Right ventricle myocardium superior (tissue), 1 donor: ENCODE results near the gene TNIP3. TPM values are rescaled to one million over a fixed set of nuclear protein-coding genes. Genes with fewer than 3 reads are reported as not detected.
A peak's percentile ranks its signal among the peaks of the same experiment; 100 is the strongest.
"Not testable (repeated sequence)": the region's sequence is repeated elsewhere in the genome, so short reads cannot be mapped to it uniquely, and the experiment has no call there.

Experiments
- ATAC-seq: fragments of 200-7000 bp; cut with Tn5 transposase; one replicate; pipeline ENCODE4 v1.9.1; 2020; ENCODE audit warnings: mild to moderate bottlenecking; ENCODE audit not compliant: poor library complexity
- DNase-seq: peaks from one replicate; pipeline ENCODE4 v3.0.0-alpha.2; 2020
- intact Hi-C: fragments of 100-400 bp; cut with DNase I; formaldehyde crosslinking; loops from one replicate; pipeline ENCODE4 v1.11.2; 2022
- total RNA-seq: library from RNA; stranded (reverse); fragmentation: NEBNext Ultra II Directional; extraction: Animal tissue kit (Norgen Biotek cat#: 25700); gene quantifications from one replicate; pipeline ENCODE4 v1.2.1, GENCODE V29; 2021
- donor health status: DM: no; HTN: yes; CAD: no; lungs with severe emphysema.

TNIP3 gene
- total RNA-seq, 1 donor from 2014 or later, result not detected

- intact Hi-C loops, result no loop called here
- DNase-seq (no peak), ATAC-seq (no peak)
Observed at GRCh38 chr4:121182296-121182695, 18.2 kb upstream of the TNIP3 start.

- DNase-seq (no peak), ATAC-seq (no peak)
- intact Hi-C loops, result no loop called here
Observed at GRCh38 chr4:121181493-121181892, 17.4 kb upstream of the TNIP3 start.

GRCh38 chr4:121180558-121180957 lies 16.4 kb upstream of the TNIP3 start:
- no peak for ATAC-seq
- no peak for DNase-seq
- intact Hi-C loops, result no loop called here

GRCh38 chr4:121177246-121178137 lies 13.4 kb upstream of the TNIP3 start:
- no peak for DNase-seq
- intact Hi-C loops, result no loop called here
- no peak for ATAC-seq

GRCh38 chr4:121176082-121176934 lies 12.2 kb upstream of the TNIP3 start:
- DNase-seq, result no peak
- no peak for ATAC-seq
- intact Hi-C loops, result no loop called here

GRCh38 chr4:121171477-121171876 lies 7.4 kb upstream of the TNIP3 start:
- intact Hi-C loops, DNase-seq, ATAC-seq: not testable (repeated sequence)

- ATAC-seq (no peak), DNase-seq (no peak)
- intact Hi-C loops, result no loop called here
Observed at GRCh38 chr4:121168446-121169281, 4.5 kb upstream of the TNIP3 start.

- no peak for DNase-seq
- ATAC-seq, result no peak
- intact Hi-C loops, result no loop called here
Observed at GRCh38 chr4:121166976-121167375, 2.9 kb upstream of the TNIP3 start.

- no peak for DNase-seq
- intact Hi-C loops, result no loop called here
- no peak for ATAC-seq
Observed at GRCh38 chr4:121165206-121165605, 1.1 kb upstream of the TNIP3 start.

GRCh38 chr4:121156822-121157769 lies 7.0 kb downstream of the TNIP3 start:
- intact Hi-C loops, result no loop called here
- ATAC-seq (peak; percentile 69), DNase-seq (peak; percentile 53)

- ATAC-seq, result no peak
- intact Hi-C loops, result no loop called here
- no peak for DNase-seq
Observed at GRCh38 chr4:121155893-121156292, 8.2 kb downstream of the TNIP3 start.

- intact Hi-C loops, result no loop called here
- ATAC-seq, result no peak
Observed at GRCh38 chr4:121154103-121154515, 10.0 kb downstream of the TNIP3 start.

GRCh38 chr4:121151942-121152341 lies 12.2 kb downstream of the TNIP3 start:
- no peak for DNase-seq
- ATAC-seq, result no peak
- intact Hi-C loops, result no loop called here

More at GRCh38 chr4:121154103-121154515, 10.0 kb downstream of the TNIP3 start:
- DNase-seq, result no peak

GRCh38 chr4:121150486-121150885 lies 13.6 kb downstream of the TNIP3 start:
- DNase-seq, result no peak

GRCh38 chr4:121150003-121150402 lies 14.1 kb downstream of the TNIP3 start:
- DNase-seq (no peak), ATAC-seq (no peak)
- intact Hi-C loops, result no loop called here

More at GRCh38 chr4:121150486-121150885, 13.6 kb downstream of the TNIP3 start:
- intact Hi-C loops, result no loop called here
- no peak for ATAC-seq

- no peak for ATAC-seq
- intact Hi-C loops, result no loop called here
- no peak for DNase-seq
Observed at GRCh38 chr4:121148621-121149020, 15.5 kb downstream of the TNIP3 start.

- no peak for ATAC-seq
- intact Hi-C loops, result no loop called here
- DNase-seq, result no peak
Observed at GRCh38 chr4:121148000-121148399, 16.1 kb downstream of the TNIP3 start.

- ATAC-seq (no peak), DNase-seq (no peak)
- intact Hi-C loops, result no loop called here
Observed at GRCh38 chr4:121146530-121146929, 17.6 kb downstream of the TNIP3 start.
